GM21526 (cell line): Measurements from ENCODE around the gene GSK3A.

Experiments
- ATAC-seq: cut with Tn5 transposase; IDR thresholded peaks from one replicate; pipeline ENCODE4 v1.9.1; 2021; ENCODE audit warnings: moderate library complexity; ENCODE audit not compliant: unreplicated experiment, low FRiP score

The GSK3A gene

DNA sequence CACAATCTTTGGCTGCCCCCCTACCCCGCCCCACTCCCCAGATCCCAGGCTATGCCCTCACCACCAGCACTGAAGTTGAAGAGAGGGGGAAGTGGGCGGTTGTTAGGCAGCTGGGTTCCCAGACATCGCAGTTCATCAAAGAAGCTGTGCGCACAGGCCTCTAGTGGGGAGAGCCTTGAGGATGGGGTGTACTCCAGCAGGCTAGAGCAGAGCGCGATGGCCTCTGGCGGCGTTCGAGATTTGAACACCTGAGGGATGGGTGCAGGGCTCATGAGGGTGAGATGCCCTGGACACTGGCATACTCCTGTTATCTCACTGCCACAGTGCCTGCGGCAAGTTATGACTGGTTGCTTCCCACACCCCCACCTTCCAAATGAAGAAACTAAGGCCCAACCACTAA, 10.0 kb downstream of the GSK3A start:
- no peak for ATAC-seq

- ATAC-seq, result no peak
Observed at GRCh38 chr19:42230571-42230970, 11.8 kb downstream of the GSK3A start.

GRCh38 chr19:42229855-42230351, 12.5 kb downstream of the GSK3A start:
- no peak for ATAC-seq

- ATAC-seq, result no peak
Observed at GRCh38 chr19:42229301-42229854, 13.0 kb downstream of the GSK3A start.

DNA sequence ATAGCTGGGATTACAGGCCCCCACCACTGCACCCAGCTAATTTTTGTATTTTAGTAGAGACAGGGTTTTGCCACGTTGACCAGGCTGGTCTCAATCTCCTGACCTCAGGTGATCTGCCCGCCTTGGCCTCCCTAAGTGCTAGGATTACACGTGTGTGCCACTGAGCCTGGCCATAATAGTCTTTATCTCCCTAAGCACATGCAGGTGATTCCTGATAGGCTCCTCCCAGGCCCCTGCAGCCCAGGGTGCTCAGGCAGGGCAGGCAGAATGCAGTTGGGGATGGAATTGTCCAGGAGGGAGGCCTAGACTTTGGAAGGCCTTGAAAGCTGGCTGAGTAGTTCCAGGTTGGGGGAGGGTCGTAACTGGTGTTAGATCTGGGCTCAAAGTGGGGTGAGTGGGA, 13.8 kb downstream of the GSK3A start:
- ATAC-seq, result no peak

DNA sequence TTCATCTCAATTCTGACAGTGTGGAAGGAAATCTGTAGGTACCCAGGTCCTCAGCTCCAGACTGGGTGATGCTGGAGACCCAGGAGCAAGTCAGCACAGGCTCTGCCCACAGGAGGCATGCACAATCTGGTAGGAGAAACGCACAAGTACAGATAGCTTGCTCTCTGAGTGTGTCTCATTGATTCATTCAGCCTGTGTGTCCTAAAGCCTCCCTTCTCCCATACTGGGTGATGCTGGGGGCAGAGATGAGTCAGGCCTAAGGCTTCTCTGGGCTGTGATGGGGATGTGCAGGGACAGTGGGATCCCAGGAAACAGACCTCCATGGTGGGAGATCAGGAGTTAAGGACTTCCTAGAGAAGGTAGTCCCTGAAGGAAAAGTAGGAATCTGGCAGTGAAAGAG, 15.5 kb downstream of the GSK3A start:
- ATAC-seq, result no peak

DNA sequence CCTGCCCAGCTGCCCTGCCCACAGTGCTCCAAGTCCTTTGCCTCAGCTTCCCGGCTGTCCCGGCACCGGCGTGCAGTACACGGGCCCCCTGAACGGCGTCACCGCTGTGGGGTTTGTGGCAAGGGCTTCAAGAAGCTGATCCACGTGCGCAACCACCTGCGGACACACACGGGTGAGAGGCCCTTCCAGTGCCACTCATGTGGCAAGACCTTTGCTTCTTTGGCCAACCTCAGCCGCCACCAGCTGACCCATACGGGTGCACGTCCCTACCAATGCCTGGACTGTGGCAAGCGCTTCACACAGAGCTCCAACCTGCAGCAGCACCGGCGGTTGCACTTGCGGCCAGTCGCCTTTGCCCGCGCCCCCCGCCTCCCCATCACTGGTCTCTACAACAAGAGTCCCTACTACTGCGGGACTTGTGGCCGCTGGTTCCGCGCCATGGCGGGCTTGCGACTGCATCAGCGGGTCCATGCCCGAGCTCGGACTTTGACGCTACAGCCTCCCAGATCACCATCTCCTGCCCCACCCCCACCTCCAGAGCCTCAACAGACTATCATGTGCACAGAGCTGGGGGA, 16.6 kb downstream of the GSK3A start:
- ATAC-seq, result no peak

GRCh38 chr19:42224940-42225717, 17.3 kb downstream of the GSK3A start:
- ATAC-seq, result no peak

DNA sequence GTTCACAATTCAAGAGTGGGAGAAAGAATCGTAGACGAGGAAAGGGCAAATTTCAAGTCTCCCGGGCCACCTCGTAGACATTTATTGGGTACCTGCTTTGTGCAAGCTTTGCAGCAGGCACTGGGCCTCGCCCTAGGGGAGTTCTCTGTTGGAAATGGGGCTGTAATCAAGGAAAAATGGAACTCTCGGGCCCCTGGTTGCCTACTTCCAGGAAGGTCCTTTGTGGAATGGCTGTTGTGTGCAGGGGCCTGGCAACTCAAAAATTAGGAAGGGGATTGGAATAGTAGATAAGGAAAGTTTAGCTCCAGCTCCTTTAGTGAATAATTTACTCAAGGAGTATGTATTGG, 21.7 kb downstream of the GSK3A start:
- no peak for ATAC-seq

DNA sequence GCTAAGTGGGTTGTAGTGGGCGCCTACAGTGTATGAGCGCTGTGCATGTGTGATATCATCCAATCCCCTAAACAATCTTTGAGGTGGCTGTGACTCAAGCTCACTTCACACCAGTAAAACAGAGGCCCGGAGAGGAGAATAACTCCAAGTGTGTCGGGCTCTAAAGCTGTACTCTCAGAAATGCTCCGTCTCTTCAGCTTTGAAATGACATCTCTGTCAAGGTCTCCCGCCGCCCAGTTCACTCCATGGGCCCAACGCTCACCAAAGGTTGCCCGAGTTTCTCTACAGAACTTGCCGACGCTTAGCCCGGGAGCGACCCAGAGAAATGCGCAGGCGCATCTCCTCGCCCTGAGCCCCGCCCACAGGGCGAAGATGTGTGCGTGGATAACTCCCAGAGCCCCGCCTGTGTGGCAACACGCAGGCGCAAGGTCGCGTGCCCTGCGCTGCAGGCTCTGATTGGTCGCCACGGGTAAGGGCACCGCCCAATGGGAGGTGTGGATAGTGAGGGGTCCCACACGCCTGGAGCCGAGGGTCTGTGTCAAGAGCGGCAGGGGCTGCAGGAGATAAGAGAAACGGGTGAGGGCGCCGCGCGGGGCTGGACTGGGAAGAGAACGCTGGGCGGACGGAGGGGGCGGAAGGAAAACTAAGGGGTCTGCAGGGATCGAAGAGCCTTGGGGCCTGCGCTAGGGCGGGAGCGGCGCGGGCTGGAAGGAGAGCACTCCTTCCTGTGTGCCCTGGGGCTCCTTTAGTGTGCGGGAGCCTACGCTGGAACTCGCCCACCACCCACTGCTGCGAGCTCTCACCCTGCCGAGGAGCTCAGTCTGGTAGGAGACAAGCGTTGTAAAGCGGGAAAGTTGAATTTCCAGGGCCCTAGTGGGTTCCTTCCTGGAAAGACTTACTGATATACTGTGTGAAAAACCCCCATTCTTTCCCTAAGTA, 22.3 kb downstream of the GSK3A start, which contains the start of gene ZNF526:
Gene ZNF526, plus strand, starts transcription at position 501 of the 939 bp plus-strand sequence. CDS start 4,092 bp downstream, outside the sequence.
- peak; percentile 69 for ATAC-seq

DNA sequence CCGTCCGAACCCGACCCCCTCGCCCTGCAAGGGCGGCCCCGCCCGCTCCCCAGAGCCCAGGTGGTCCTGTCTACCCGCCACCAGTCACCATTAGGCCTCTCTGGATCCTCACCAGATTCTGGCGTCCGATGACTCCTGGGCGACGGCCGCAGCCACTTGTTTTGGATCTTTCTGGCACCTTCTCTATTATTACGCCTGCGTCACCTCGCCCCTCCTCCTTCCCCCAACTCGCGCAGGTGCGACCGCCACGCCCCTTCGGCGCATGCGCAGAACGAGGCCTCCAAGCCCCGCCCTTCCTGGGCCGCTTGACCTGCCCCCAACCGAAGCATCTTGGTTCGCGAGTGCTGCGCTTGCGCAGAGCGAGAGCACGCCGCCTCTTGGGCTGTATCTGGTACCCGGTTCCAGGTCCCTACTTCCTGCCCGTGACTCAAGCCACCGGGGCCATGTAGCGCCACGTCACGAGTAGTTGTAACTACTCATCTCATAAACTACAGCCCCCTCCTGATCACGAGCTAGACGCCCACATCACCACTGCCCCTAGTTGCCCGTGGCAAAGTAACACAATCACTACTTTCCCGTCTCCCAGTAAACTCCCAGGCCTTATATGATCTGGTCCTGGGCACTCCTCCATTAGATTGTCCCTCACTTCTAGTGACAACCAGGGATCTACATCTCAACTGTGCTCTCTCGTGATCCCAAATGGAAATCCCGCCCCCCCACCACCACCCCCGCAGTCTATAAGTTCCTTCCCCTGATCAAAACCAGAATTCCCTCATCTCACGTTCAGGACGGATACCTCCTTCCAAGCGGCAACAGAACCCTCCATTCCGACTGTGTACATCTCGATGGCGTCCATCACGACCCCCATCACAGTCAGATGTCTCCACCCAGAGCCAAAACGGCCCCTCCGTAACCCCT, 24.6 kb downstream of the GSK3A start, which contains the start of gene DEDD2:
Gene DEDD2, minus strand, starts transcription at position 158 of the 918 bp plus-strand sequence. CDS start 670 bp downstream, outside the sequence.
- ATAC-seq, result peak; percentile 61

DNA sequence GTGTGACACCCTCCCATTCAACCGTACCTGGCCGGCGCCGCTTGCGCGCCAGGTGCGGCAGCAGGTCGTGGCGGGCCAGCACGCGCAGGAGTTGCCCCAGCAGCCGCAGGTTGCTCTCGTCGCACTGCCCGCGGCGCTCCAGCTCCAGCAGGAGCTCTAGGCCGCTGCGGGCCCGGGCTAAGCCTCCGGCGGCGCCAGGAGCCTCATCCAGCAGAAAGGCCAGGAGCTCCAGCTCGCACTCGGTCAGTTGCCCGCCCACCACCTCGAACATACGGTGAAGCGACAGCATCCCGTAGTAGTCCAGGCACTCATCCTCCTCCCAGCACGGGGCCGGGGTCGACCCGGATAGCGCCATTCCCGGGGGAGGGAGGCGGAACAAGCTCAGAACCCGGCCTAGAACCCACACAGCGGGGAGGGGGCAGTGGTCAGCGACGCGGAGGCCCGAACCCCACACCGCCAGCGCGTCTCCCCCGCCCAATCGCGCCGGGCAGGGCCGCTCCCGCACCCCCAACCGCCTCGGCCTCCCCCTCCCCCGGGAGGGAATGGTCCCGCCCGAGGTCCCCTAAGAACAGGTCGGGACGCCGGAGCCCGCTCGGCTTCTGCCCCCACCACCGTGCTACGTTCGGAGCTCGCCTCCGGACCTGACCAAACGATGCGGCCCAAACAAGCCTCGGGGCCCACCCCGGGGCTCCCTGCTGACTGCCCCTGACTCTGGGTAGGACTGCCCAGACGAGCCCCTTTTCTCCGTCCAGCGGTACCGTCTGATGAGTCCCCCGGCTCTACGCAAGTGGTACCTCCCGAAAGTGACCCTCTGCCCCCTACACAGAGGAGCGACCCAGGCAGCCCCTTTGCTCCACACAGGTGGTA, 25.5 kb downstream of the GSK3A start:
- ATAC-seq, result no peak

- no peak for ATAC-seq
Observed at GRCh38 chr19:42214810-42215485, 27.5 kb downstream of the GSK3A start.

DNA sequence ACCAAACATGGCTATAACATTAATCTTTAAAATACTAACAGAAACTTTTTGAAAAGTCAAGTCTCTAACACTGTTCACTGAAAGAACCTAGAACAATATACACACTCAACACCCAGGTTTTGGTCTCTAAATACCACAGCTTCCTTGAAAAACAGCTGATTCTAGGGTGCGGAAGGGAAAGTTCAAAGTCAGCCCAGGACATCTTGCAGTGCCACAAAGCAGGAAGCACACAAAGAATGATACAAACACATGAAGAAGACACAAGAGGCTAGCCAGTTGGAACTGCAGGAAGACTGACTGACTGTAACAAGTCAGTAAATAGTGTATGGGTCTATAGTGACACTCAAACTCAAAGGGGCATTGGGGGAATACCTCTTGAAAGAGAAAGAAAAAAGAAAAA, 29.5 kb downstream of the GSK3A start:
- no peak for ATAC-seq

DNA sequence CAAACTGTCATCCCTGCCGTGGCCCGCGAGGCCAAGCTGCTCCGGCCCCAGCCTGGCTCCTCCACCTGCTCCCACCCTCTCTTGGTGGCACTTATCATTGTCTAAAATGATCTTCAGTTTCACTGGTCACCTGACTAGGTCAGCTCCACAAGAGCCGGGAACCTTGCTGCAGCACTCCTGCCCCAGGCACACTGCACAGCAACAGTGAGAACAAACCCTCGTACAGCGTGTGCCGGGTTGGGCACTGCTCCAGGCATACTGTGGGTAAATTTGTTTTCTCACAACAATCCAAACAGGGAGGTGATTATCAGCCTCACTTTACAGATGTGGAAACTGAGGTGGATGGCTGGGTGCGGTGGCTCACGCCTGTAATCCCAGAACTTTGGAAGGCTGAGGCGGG, 33.8 kb downstream of the GSK3A start:
- no peak for ATAC-seq

- ATAC-seq, result no peak
Observed at GRCh38 chr19:42207767-42208271, 34.6 kb downstream of the GSK3A start.

DNA sequence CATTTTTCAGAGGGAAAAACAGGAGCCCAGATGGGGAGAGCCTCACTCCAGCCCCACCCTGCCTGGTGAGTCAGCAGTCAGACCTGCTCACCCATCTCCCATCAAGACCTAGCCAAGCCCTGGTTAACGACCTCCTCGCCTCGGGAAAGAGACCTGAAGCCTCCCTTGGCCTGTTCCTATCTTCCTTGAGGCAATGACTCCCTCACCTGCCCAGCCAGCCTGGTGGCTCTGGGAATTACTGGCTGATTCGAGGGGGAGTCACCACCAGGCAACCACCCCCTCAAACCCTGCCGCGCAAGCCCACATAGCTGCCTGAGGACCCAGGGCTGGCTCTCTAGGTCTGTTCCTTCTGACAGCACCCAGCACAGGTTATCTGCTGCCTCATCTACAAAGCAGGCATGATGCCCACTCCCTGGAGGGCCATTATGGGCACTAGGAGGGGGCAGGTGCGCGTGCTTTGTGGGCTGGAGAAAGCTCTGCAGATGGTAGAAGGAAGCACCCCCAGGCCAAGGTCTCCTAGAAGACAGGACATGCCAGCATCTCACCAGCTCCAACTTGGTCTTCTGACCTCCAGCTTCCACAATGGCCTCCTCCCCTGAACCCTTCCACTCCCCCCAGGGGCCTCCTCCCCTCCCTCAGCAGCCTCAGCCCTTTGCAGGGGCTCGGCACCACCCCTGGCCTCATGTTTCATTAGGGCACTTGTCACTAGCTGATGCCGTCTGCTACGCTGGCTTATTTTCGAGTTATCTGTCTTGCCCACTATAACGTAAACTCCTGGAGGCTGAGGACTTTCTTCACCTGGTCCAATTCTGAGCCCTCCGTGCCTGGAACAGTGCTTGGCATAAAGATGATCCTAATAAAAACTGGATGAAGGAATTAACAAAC, 35.3 kb downstream of the GSK3A start:
- no peak for ATAC-seq
